GM12874 (cell line): ENCODE measurements around the gene NFATC3.

Source experiments
- CTCF ChIP-seq: IDR thresholded peaks from 2 replicates; pipeline ENCODE4 v1.5.1; 2011; ENCODE audit warnings: low read depth, mild to moderate bottlenecking, control low read depth, low read length, moderate library complexity; ENCODE audit not compliant: insufficient read depth

NFATC3 gene

GRCh38 chr16:68246121-68246520 lies 161.0 kb downstream of the NFATC3 start:
- no peak for TF ChIP-seq CTCF

GRCh38 chr16:68246666-68247065 lies 161.5 kb downstream of the NFATC3 start:
- no peak for TF ChIP-seq CTCF

- no peak for TF ChIP-seq CTCF
These were observed 162.2 kb downstream of the NFATC3 start for GRCh38 chr16:68247400-68247799.

GRCh38 chr16:68247932-68248331 lies 162.8 kb downstream of the NFATC3 start:
- TF ChIP-seq CTCF, result no peak

- TF ChIP-seq CTCF, result no peak
These were observed 164.2 kb downstream of the NFATC3 start for GRCh38 chr16:68249371-68249770.

GRCh38 chr16:68250951-68251350 lies 165.8 kb downstream of the NFATC3 start:
- no peak for TF ChIP-seq CTCF

GRCh38 chr16:68251832-68252231 lies 166.7 kb downstream of the NFATC3 start:
- TF ChIP-seq CTCF, result no peak

- TF ChIP-seq CTCF, result no peak
These were observed 167.2 kb downstream of the NFATC3 start for GRCh38 chr16:68252383-68252782.
